Astrocyte of the hippocampus (primary cell): ENCODE data around the gene PILRA.

ENCODE experiments used
- DNase-seq: peaks from one replicate; pipeline ENCODE4 v3.0.0; 2011; ENCODE audit warnings: low read depth, low spot score

PILRA gene

DNA sequence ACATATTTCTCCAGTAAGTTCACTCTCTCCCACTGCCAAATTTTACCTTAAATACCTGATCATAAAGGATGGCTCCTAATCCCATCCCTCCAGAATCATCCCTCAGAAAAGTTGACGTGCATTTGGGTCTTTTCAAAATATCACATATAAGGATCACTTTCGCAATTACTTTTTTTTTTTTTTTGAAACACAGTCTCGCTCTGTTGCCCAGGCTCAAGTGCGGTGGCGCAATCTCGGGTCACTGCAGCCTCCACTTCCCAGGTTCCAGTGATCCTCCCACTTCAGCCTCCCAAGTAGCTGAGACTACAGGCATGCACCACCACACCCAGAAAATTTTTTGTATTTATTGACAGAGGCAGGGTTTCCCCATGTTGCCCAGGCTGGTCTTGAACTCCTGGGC is 37.8 kb downstream of the PILRA start:
- no peak for DNase-seq

DNA sequence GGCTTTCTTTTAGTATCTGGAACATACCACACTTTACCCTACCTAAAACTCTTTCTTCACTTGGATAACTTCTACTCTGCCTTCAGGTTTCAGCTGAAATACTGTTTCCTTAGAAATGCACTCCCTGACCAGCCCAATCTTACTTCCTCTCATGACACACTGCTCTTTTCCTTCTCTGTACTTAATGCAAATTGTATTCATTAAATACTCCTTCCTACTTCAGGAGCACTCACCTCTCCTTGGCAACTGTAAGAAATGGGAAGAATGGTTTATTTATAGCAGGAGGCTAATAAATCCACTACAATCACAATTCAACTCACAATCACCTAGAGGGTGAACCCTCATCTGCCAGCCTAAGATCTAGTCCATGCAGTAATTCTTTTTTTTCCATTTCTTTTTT is 40.1 kb downstream of the PILRA start:
- no peak for DNase-seq

DNA sequence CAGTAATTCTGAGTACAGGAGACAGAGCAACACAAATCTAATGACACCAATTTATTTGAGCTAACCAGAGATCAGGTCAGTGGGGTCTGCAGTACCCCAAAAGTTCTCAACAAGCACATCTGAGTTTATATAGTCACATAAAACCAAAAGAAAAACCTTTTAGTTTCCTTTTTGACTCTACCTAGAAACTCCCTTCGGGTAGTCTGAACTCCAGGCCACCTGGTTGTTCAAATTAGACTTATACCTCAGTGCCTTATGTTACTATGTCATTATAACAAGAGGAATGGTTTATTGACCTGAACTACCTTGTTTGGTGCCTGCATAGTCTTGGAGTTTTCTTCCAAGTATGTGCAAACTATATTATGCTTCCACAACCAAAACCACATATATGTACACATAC is 40.6 kb downstream of the PILRA start:
- no peak for DNase-seq

DNA sequence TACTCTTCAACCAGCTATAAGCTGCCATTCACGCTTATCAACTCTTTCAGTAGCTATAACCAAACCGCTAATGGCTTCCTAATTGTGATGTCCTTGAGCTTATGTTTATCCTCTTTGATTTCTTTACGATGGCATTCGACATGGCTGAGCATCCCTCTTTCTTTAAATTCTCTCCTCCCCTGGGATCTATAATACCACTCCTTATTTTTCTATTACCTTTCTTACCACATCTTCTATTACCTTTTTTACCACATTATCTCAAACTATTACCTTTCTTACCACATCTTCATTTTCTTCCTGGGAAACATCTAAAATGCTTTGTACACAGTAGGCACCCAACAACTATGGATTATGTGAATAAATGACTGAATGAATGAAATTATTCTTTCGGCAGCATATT is 42.2 kb downstream of the PILRA start:
- no peak for DNase-seq

DNA sequence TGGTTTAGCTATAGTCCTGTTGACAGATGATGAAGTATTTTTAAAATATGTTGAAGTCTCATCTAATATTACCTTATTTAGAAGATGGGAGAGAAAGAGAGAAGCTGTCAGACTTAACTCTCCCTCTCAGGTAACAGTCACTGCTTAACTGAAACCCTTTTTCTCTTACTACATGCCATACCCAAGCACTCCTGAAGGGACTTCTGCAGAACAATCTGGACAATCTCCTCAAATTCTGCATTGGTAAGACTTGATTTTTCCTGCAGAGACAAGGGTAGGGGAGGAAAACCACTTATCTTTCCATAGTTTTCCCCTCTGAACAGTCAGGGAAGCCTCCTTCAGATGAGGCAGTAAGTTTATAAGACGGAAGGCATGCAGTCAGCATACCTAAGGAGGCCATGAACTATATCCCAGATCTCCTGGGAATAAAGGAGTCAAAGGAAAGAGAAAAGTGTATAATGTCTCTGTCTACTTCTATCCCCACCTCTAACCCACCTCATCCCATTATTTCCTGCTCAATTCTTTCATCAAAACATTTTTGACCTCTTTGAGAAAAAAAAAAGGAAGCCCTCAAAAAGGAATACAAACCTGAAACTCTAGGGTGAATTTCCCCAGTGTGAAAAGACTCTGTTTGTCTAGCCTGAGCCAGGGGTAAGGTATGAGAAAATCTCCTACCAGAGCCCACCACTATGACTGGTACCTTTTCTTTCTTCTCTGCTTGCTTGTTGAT is 45.8 kb downstream of the PILRA start:
- no peak for DNase-seq

DNA sequence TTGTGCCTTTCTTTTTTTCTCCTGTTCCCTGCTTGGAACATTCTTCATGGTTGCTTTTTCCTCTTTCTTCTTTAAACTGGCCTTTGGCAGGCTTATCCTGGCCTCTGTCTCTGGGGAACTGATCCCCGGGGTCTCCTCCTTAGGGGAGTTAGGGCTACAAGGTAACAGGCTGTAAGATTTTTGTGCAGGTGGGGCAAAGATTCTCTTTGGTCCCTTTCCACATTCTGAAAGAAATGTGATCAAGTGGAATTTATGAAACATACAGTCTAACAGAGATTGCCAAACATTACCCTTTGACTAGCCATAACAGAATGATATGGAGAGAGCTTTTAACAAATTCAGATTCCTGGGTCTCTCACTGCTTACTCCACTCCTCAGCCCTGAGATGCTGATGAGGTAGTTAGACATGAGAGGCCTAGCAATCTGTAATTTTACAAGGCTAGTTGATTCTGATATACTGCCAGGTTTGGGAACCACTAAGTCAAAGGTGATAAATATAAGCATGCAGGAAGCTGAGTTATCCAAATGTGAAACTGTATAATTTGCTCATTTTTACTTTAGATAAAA is 46.5 kb downstream of the PILRA start:
- no peak for DNase-seq

DNA sequence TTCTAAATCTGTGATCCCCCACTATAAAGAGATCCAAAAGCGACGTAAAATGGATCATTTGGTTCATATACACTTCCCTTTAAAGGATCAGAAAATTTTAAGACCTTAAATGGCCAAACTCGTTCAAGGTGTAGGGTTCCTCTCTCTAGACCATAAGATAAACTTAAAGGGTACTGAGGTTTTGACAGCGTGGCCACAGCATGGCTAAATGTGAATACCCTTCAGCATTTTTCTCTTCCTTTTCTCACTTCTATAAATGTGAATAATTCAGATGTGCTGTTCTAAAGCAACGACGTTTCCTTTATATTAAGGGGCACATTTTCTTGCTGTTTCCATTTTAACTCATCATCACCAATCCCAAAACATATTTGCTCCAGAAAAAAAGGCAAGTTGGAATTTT is 50.0 kb downstream of the PILRA start:
- DNase-seq = no peak

DNA sequence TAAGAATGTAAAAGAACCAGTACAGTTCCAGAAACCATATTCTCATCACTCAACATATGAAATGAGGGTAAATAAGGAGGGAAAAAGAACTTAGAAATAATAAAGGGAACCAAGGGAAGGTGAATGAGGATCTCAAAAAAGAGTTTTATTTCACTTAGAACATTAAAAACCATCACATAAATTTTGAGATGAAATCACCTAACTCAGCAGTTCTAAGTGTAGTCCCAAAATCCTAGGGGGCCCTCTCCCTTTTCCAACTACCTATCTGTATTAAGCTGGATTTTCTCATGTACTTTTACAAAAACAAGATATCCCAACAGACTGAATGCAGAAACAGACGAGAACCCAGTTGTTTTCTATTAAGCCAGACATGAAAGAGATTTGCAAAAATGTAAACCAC is 52.1 kb downstream of the PILRA start:
- DNase-seq = no peak

DNA sequence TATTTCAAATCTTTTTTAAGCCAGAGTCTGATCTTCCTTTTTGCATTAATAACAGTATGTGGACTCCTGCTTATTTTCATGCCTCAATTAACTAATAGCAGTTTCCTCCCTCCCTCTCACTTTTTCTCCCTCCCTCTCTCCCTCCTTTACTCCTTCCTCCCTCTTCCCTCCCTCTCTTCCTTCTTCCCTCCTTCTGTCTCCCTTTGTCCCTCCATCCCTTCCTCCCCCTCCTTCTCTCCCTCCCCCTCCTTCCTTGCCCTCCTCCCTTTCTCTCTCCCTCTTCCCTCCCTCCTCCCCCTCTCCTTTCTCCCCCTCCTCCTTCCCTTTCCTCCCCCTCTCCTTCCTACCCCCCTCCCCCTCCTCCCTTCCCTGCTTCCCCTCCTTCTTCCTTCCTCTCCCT is 53.2 kb downstream of the PILRA start:
- no peak for DNase-seq

DNA sequence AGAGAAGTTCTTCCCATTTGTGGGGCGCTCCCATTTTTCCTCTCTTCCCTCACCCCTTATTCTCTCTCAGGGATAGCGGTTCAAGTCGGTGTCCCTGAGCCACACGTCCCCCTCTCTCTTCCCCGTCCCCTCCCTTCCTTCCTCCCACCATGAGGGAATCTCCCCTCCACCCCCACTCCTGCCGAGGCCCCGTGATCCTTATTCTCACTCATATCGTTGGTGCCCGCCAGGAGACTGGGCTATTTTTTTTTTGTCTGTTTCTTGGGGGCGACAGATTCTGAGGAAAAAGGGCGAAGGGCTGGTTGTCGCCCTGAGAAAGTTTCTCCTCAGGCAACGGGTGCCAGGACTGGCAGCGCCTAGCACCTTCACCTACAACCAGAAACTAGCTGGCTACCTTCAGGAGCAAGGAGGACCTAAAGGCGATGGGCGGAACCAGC is 54.5 kb downstream of the PILRA start:
- DNase-seq = no peak

DNA sequence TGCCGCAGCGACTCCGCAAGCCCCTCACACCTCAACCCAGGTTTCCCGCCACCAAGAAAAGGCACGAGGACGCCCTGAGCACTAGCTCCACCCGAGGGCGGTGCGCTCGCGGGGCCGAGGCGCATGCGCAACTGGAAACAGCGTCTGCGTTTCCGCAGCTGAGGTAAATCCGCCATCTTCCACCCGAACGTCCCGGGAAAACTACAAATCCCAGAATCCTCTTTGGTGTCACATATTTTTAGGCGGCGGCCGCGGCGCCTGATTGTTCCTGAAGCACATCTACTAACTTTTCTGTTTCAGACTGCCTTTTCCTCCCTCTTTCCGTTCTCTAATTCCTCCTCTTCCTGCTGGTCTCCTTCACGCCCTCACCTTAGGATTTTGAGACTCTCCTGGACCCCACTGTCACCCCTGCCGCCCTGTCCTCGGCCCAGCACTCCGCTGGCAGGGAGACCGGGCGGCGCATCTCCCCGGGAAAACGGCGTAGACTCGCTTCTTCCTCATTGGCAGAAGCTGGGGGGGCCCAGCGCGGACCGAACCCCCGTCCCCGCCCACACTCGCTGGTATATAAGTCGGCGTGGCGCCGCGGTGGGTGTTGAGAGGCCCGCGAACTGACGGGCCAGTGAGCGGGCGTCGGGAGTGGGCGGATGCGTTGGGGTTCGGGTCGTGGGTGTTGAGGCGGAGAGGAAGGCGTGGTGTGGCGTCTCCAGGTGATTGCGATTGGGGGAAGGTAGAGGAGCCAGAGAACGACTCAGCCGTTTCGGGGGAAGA is 55.1 kb downstream of the PILRA start, which contains the start of gene ZCWPW1:
ZCWPW1 (minus strand) TSS at position 505 of the 768 bp plus-strand sequence. CDS start 8,054 bp downstream, outside the sequence.
- DNase-seq = peak; percentile 98

DNA sequence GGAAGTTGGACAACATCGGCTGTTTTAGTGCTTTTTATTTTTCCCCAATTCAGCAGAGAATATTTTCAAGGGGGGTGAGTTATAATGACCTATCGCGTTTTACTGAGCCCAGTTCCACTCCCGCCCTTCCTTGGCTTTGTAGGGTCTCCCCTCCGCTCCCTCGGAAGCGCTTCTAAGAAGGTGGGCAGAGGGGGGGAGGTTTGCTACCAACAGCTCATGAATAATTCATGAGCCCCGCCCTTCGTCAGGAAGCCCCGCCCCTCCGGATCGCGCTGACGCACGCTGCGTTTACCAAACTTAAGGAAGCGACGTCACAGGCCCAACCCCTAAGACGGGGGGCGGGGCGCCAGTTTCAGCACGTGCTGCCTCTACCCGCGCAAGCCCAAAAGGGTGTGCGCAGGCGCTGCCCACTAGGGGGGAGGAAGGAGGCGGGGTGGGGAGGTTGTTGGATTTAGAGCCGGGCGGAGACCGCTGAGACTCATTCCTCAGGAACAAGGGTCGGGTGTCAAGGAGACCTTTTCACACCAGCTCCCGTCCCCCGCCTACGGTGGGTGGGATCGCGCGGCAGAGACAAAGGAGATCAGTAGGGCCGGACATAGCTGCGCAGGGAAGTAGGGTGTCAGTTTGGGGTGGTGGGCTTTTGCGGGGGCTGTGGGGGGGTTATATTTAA is 55.8 kb downstream of the PILRA start:
- DNase-seq = peak; percentile 100

DNA sequence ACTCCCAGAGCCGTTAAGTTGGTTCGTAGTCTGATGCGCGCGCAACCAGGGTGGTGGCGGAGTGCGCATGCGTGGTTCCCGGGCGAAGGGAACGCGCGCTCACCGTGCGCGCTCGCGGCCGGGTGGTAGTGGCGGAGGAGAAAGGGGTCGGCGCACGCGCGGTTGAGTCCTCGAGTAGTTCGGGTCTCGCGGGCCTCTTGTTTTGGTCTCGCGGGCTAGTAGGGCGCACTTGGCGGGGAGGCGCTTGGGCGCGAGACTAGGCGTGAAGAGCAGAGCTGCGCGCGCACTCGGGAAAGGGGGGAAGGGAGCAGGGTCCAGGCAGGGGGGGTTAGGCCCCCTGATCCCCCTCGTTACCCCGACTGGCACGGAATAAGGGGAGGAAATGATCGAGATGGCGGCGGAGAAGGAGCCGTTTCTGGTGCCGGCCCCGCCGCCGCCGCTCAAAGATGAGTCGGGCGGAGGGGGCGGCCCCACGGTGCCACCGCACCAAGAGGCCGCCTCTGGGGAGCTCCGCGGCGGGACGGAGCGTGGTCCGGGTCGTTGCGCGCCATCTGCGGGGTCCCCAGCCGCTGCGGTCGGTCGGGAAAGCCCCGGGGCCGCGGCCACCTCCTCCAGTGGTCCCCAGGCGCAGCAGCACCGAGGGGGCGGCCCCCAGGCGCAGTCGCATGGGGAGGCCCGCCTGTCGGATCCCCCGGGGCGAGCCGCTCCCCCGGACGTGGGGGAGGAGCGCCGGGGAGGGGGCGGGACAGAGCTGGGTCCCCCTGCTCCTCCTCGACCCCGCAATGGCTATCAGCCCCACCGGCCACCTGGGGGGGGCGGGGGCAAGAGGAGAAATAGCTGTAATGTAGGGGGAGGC is 56.6 kb downstream of the PILRA start, which contains the start of gene MEPCE:
MEPCE (plus strand) TSS at position 195 of the 856 bp plus-strand sequence; CDS start at position 383, 188 bp downstream.
- peak; percentile 99 for DNase-seq

DNA sequence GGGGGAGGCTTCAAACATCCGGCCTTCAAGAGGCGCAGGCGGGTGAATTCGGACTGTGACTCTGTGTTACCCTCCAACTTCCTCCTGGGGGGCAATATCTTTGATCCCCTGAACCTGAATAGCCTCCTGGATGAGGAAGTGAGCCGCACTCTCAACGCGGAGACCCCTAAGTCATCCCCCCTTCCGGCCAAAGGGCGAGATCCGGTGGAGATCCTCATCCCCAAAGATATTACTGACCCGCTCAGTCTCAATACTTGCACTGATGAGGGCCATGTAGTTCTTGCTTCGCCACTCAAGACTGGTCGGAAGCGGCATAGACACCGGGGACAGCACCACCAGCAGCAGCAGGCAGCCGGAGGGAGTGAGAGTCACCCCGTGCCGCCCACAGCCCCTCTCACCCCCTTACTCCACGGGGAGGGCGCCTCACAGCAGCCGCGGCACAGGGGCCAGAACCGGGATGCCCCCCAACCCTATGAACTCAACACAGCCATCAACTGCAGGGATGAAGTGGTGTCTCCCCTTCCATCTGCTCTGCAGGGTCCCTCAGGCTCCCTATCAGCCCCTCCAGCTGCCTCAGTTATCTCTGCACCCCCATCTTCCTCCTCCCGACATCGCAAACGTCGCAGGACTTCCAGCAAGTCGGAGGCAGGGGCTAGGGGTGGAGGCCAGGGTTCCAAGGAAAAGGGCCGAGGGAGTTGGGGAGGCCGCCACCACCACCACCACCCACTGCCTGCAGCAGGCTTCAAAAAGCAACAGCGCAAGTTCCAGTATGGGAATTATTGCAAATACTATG is 57.4 kb downstream of the PILRA start:
- DNase-seq = peak; percentile 41

DNA sequence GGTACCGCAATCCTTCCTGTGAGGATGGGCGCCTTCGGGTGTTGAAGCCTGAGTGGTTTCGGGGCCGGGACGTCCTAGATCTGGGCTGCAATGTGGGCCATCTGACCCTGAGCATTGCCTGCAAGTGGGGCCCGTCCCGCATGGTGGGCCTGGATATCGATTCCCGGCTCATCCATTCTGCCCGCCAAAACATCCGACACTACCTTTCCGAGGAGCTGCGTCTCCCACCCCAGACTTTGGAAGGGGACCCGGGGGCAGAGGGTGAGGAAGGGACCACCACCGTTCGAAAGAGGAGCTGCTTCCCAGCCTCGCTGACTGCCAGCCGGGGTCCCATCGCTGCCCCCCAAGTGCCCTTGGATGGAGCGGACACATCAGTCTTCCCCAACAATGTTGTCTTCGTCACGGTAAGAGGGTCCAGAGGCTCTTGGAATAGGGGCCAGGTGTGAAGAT is 58.0 kb downstream of the PILRA start:
- DNase-seq = no peak

DNA sequence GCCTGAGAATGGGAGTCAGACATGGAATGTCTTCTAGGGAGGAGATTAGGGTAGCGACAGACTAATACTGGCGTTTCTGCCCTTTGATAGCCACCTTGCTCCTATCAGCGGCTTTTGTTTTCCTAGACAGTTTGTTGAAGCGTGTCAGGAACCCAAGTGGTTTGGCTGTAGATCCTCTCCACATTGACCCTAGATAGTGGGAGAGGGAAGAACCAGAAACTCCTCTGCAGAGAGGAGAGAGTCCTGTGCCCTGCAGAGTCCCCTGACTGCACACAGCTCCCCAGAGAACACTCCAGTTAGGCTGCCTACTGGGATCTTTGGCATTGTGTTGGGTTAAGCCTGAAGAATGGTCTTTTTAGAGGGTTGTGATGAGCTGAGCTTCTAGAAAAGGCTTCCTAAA is 58.8 kb downstream of the PILRA start:
- no peak for DNase-seq

DNA sequence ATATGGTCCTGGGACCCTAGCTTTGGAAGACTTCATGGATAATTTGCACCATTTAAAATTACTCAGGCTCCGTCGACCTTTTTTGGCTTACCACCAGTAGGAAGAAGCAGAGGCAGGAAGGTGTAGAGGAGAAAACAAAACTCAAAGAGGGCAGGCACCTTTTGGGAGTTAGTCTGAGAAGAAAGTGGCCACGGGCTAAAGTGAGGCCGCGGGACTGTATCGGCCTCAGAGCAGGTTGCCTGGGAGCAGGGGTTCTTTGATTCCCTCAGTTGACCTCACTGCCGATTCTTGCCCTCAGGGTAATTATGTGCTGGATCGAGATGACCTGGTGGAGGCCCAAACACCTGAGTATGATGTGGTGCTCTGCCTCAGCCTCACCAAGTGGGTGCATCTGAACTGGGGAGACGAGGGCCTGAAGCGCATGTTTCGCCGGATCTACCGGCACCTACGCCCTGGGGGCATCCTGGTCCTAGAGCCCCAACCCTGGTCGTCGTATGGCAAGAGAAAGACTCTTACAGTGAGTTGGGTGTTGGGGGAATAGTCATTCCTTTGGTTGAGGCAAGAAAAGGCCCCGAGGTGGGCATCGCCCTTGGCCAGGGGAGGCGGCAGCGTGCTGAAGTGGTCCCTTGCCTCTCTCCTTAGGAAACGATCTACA is 59.5 kb downstream of the PILRA start:
- DNase-seq = no peak

DNA sequence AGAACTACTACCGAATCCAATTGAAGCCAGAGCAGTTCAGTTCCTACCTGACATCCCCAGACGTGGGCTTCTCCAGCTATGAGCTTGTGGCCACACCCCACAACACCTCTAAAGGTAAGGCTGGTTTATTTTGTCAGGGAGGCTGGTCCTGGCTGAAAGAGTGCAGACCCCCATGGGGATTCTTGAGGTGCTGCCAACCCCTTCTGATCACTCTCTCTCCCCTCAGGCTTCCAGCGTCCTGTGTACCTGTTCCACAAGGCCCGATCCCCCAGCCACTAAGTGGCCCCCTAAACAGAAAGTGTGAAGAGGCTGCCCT is 59.9 kb downstream of the PILRA start:
- DNase-seq = no peak

DNA sequence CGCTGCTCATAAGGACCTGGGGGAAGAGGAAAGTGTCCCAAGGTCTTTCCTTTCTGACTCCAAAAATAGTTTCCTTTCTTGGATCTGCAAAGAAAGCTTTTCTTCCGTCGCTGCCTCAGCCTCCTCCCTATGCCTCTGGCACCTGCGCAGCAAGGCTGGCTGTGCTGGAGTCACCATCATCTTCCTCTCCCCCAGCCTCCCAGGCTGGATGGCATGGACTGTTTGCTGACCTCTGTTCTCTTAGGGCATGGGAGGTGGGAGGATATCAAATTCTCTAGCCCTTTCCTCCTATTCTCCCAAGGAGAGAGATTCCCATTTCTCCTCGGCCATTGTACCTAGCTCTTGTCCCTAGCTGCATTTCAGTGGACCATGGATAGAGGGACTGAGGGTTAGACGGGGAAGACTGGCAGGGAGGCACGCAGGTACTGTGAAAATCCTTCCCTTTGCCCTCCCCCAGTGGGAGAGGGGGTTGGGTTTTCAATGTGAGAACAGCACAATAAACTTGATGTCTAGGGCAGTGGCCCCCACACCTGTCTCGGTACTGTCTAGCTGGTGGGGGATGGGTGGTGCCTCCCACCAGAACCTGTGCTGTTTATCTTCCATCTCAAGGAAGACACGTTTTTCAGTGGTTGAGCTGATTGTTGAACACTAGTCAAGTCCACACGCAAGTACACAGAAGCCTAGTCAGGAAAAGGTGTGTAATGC is 60.5 kb downstream of the PILRA start:
- no peak for DNase-seq
